Upper lobe of left lung (tissue), 6 donors: ENCODE results near the gene DOK5. TPM values are rescaled to one million over a fixed set of nuclear protein-coding genes. Genes with fewer than 3 reads are reported as not detected.

ENCODE experiments used
- ATAC-seq, 2 donors: fragments of 200-7000 bp; cut with Tn5 transposase; one replicate each; pipeline ENCODE4 v1.9.1; 2022; ENCODE audit warnings: mild to moderate bottlenecking in 2 of 2, moderate library complexity in 2 of 2; ENCODE audit not compliant: low FRiP score in 2 of 2
- DNase-seq, 2 donors: peaks; one replicate each; pipeline ENCODE4 v3.0.0-alpha.2; 2019 to 2020
- H3K27ac ChIP-seq, 4 donors: fragments of 200-600 bp; sonication (generic); one replicate each; pipeline ENCODE4 v1.5.1; 2016 to 2019
- H3K27me3 ChIP-seq, 4 donors: fragments of 200-600 bp; sonication (generic); one replicate each; pipeline ENCODE4 v1.5.1; 2017 to 2019
- H3K36me3 ChIP-seq, 4 donors: fragments of 200-600 bp; sonication (generic); one replicate each; pipeline ENCODE4 v1.5.1; 2016 to 2019
- H3K4me1 ChIP-seq, 4 donors: fragments of 200-600 bp; sonication (generic); one replicate each; pipeline ENCODE4 v1.5.1; 2018 to 2019
- H3K4me3 ChIP-seq, 4 donors: fragments of 200-600 bp; sonication (generic); one replicate each; pipeline ENCODE4 v1.5.1; 2017 to 2019; ENCODE audit warnings: mild to moderate bottlenecking in 2 of 4, moderate library complexity in 1 of 4
- H3K9me3 ChIP-seq, 4 donors: fragments of 200-600 bp; sonication (generic); one replicate each; pipeline ENCODE4 v1.5.1; 2018 to 2019
- CTCF ChIP-seq, 6 experiments: fragments of 450-650 bp in 4 of 6; fragments of 200-600 bp in 2 of 6; sonication (generic) in 2 of 6; IDR thresholded peaks; one replicate each; pipeline ENCODE4 v1.5.1; 2016 to 2019; ENCODE audit warnings: antibody characterized with exemption in 6 of 6
- EP300 ChIP-seq, 4 donors: sonication (generic); formaldehyde crosslinking; IDR thresholded peaks; one replicate each; pipeline ENCODE4 v1.5.1; 2017; ENCODE audit warnings: antibody characterized with exemption in 4 of 4, control low read depth in 2 of 4
- POLR2A ChIP-seq, 4 donors: fragments of 450-650 bp; IDR thresholded peaks; one replicate each; pipeline ENCODE4 v1.5.1; 2016 to 2017; ENCODE audit warnings: antibody characterized with exemption in 4 of 4, mild to moderate bottlenecking in 2 of 4
- POLR2AphosphoS5 ChIP-seq, 2 donors: sonication (generic); formaldehyde crosslinking; IDR thresholded peaks; one replicate each; pipeline ENCODE4 v1.5.1; 2017; ENCODE audit warnings: antibody characterized with exemption in 2 of 2
- WGBS, 2 donors: methylation state at CpG; one replicate each; pipeline ENCODE4 v1.1.5; 2017 to 2018; 5-methylcytosine and 5-hydroxymethylcytosine counted together
- total RNA-seq, 6 donors: library from RNA; depleted of rRNA in 4 of 6; stranded (reverse); fragments of >200 nt in 4 of 6; gene quantifications; one replicate each; pipeline versions ENCODE4 v1.1.0 to v1.2.1, GENCODE V29; 2016 to 2021
- donor health status: DM: no; HTN: no; CAD: no; lungs with moderate emphysema.
- donor health status: DM: no; HTN: yes; CAD: no; lungs with severe emphysema.

The DOK5 gene
- total RNA-seq, 6 donors from 2014 or later, result 0.37 to 1.0 TPM; not detected in 4

- no peaks in the 10 kb centered on the region for H3K36me3 ChIP-seq
- H3K27me3 ChIP-seq, result no peaks in the 10 kb centered on the region
- H3K4me3 ChIP-seq, result no peak overlapping the region
- no peak for TF ChIP-seq POLR2A (IDR thresholded peaks at IDR 0.05)
- TF ChIP-seq POLR2AphosphoS5 (IDR thresholded peaks at IDR 0.05), result no peak
- no peak for TF ChIP-seq CTCF (IDR thresholded peaks at IDR 0.05)
- TF ChIP-seq EP300 (IDR thresholded peaks at IDR 0.05), result no peak
- H3K4me1 ChIP-seq, result no peaks in the 10 kb centered on the region
- no peak overlapping the region for H3K27ac ChIP-seq
- no peak for DNase-seq
- no peaks in the 10 kb centered on the region for H3K9me3 ChIP-seq
- no peak for ATAC-seq
- WGBS, 2 donors, result 68 to 69% methylated on average over 3 of the region's 3 CpGs
Measured at GRCh38 chr20:54494303-54495006, 19.1 kb downstream of the DOK5 start.

- Histone ChIP-seq H3K27ac (no peak overlapping the region), H3K4me3 (no peak overlapping the region), H3K36me3 (no peaks in the 10 kb centered on the region), H3K27me3 (no peaks in the 10 kb centered on the region), H3K9me3 (no peaks in the 10 kb centered on the region), H3K4me1 (no peaks in the 10 kb centered on the region)
- DNase-seq (no peak), ATAC-seq (no peak)
- 72 to 75% methylated on average over 4 of the region's 4 CpGs for WGBS, 2 donors
- no peak for TF ChIP-seq EP300 (IDR thresholded peaks at IDR 0.05)
- no peak for TF ChIP-seq POLR2AphosphoS5 (IDR thresholded peaks at IDR 0.05)
- no peak for TF ChIP-seq CTCF (IDR thresholded peaks at IDR 0.05)
Measured at GRCh38 chr20:54497931-54498718, 22.7 kb downstream of the DOK5 start.

- WGBS, 2 donors, result 83 to 88% methylated on average over 1 of the region's 1 CpG
- Histone ChIP-seq H3K27me3 (no peaks in the 10 kb centered on the region), H3K36me3 (no peaks in the 10 kb centered on the region), H3K9me3 (no peaks in the 10 kb centered on the region), H3K4me1 (no peaks in the 10 kb centered on the region), H3K27ac (no peak overlapping the region), H3K4me3 (no peak overlapping the region)
- no peak for ATAC-seq
- TF ChIP-seq CTCF (IDR thresholded peaks at IDR 0.05) (no peak), POLR2A (IDR thresholded peaks at IDR 0.05) (no peak), EP300 (IDR thresholded peaks at IDR 0.05) (no peak), POLR2AphosphoS5 (IDR thresholded peaks at IDR 0.05) (no peak)
- DNase-seq, result no peak
Measured at GRCh38 chr20:54499111-54499510, 23.7 kb downstream of the DOK5 start.

- whole genome bisulfite sequencing, 2 donors, result 80 to 86% methylated on average over 4 of the region's 4 CpGs
- TF ChIP-seq EP300 (IDR thresholded peaks at IDR 0.05) (no peak), CTCF (IDR thresholded peaks at IDR 0.05) (no peak), POLR2A (IDR thresholded peaks at IDR 0.05) (no peak), POLR2AphosphoS5 (IDR thresholded peaks at IDR 0.05) (no peak)
Measured at GRCh38 chr20:54502179-54502578, 26.8 kb downstream of the DOK5 start.

More at GRCh38 chr20:54502179-54502578, 26.8 kb downstream of the DOK5 start:
- H3K9me3 ChIP-seq, result no peaks in the 10 kb centered on the region
- no peaks in the 10 kb centered on the region for H3K27me3 ChIP-seq
- ATAC-seq, result no peak
- no peaks in the 10 kb centered on the region for H3K4me1 ChIP-seq
- no peaks in the 10 kb centered on the region for H3K36me3 ChIP-seq
- no peak overlapping the region for H3K27ac ChIP-seq
- DNase-seq, result no peak
- H3K4me3 ChIP-seq, result no peak overlapping the region
